GM12872 (cell line): ENCODE results near the gene SLC29A1.

ENCODE experiments used
- CTCF ChIP-seq: IDR thresholded peaks from 3 replicates; pipeline ENCODE4 v1.5.1; 2011; ENCODE audit warnings: low read depth, mild to moderate bottlenecking, low read length, moderate library complexity; ENCODE audit not compliant: insufficient read depth

Gene SLC29A1

GRCh38 chr6:44237813-44238433, 14.5 kb downstream of the SLC29A1 start:
- peak; percentile 94 for TF ChIP-seq CTCF

GRCh38 chr6:44238687-44239350, 15.4 kb downstream of the SLC29A1 start:
- no peak for TF ChIP-seq CTCF

GRCh38 chr6:44243345-44243744, 19.9 kb downstream of the SLC29A1 start:
- no peak for TF ChIP-seq CTCF

- no peak for TF ChIP-seq CTCF
Observed at GRCh38 chr6:44245391-44245911, 22.1 kb downstream of the SLC29A1 start.

- peak; percentile 43; the same call in 2 of the 3 replicates for TF ChIP-seq CTCF
Observed at GRCh38 chr6:44245912-44246662, 22.7 kb downstream of the SLC29A1 start.

GRCh38 chr6:44246663-44247337, 23.4 kb downstream of the SLC29A1 start, which contains the start of gene HSP90AB1:
Gene HSP90AB1, plus strand, starts transcription at chr6:44247101. Its CDS starts 1,529 bp downstream, at chr6:44248630.
- TF ChIP-seq CTCF, result no peak
